Coronary artery (tissue), 2 donors: ENCODE measurements around the gene OXTR.

Source experiments
- DNase-seq: peaks from one replicate; pipeline ENCODE4 v3.0.0-alpha.2; 2017; ENCODE audit warnings: low spot score
- H3K27ac ChIP-seq, 2 donors: fragments of 200-600 bp; sonication (generic); one replicate each; pipeline ENCODE4 v1.5.1; 2016 to 2019
- H3K4me3 ChIP-seq: fragments of 200-600 bp; sonication (generic); 2 replicates; pipeline ENCODE4 v1.5.1; 2016; ENCODE audit warnings: mild to moderate bottlenecking, moderate library complexity
- TF ChIP-seq, protein P1 (sequence below): fragments of 200-600 bp; sonication (generic); IDR thresholded peaks from one replicate; pipeline ENCODE4 v1.5.1; 2019; ENCODE audit warnings: antibody characterized with exemption

Gene OXTR

DNA sequence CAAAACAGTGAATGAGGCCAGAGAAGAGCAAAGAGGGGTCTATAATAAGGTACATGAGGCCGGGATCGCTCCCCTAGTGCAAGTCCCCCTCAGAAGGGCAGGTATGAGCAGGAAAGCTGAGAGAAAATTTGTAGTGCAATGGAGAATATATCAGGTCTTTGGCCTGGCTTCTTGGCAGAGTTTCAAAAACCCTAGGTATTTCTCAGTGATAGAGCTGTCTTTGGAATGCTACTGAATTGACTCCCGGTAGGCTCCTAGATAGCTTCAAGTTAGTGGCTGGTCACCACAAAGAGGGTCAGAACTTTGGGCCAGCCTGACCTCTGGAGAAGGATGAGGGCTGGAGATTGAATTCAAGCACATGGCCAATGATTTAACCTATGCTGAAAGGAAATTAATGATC lies 30.6 kb upstream of the OXTR start:
- H3K27ac ChIP-seq: no peak overlapping the region
- DNase-seq: no peak
- no peak overlapping the region for H3K4me3 ChIP-seq
- TF ChIP-seq, protein P1, sequence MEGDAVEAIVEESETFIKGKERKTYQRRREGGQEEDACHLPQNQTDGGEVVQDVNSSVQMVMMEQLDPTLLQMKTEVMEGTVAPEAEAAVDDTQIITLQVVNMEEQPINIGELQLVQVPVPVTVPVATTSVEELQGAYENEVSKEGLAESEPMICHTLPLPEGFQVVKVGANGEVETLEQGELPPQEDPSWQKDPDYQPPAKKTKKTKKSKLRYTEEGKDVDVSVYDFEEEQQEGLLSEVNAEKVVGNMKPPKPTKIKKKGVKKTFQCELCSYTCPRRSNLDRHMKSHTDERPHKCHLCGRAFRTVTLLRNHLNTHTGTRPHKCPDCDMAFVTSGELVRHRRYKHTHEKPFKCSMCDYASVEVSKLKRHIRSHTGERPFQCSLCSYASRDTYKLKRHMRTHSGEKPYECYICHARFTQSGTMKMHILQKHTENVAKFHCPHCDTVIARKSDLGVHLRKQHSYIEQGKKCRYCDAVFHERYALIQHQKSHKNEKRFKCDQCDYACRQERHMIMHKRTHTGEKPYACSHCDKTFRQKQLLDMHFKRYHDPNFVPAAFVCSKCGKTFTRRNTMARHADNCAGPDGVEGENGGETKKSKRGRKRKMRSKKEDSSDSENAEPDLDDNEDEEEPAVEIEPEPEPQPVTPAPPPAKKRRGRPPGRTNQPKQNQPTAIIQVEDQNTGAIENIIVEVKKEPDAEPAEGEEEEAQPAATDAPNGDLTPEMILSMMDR: no peak

DNA sequence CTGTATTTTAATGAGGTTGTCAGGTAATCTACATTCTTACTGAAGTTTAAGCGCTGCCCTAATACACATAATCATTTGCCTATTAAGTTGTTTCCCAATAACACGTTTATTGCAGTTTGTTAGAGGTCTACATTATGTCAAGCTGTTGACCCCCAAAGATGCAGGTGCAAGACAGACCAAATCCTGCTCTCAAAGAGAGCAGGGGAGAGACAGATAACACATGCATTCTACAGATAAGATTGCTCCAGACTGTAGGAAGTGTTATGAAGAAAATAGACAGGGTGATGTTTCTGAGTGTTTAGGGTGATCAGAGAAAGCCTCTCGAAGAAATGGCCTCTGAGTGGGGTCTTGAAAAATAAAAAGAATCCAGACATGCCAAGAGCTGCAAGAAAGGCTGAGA lies 24.8 kb upstream of the OXTR start:
- no peak for DNase-seq
- no peak overlapping the region for H3K27ac ChIP-seq
- H3K4me3 ChIP-seq: no peak overlapping the region
- TF ChIP-seq, protein P1: no peak

GRCh38 chr3:8793242-8793641 lies 23.8 kb upstream of the OXTR start:
- Histone ChIP-seq H3K4me3 (no peak overlapping the region), H3K27ac (no peak overlapping the region)
- TF ChIP-seq, protein P1: no peak
- DNase-seq: no peak

DNA sequence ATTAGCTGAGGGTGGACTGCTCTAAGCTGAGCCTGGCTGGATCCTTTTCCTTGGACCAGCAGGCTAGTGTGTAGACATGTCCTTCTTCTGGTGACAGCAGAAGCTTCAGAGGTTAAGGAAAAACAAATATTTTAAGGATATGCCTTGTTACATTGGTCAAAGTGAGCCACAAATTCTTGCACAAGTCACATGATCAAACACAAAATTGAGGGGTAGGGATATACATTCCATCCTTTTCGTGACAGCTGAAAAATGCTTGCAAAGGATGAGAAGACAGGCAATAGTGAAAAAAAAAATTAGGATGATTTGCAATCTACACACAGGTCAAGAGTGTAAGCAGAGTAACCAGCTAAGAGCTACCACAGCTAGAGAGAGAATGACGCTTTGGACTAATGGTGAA lies 21.1 kb upstream of the OXTR start:
- TF ChIP-seq, protein P1: no peak
- DNase-seq: no peak
- no peak overlapping the region for H3K27ac ChIP-seq
- H3K4me3 ChIP-seq: no peak overlapping the region

DNA sequence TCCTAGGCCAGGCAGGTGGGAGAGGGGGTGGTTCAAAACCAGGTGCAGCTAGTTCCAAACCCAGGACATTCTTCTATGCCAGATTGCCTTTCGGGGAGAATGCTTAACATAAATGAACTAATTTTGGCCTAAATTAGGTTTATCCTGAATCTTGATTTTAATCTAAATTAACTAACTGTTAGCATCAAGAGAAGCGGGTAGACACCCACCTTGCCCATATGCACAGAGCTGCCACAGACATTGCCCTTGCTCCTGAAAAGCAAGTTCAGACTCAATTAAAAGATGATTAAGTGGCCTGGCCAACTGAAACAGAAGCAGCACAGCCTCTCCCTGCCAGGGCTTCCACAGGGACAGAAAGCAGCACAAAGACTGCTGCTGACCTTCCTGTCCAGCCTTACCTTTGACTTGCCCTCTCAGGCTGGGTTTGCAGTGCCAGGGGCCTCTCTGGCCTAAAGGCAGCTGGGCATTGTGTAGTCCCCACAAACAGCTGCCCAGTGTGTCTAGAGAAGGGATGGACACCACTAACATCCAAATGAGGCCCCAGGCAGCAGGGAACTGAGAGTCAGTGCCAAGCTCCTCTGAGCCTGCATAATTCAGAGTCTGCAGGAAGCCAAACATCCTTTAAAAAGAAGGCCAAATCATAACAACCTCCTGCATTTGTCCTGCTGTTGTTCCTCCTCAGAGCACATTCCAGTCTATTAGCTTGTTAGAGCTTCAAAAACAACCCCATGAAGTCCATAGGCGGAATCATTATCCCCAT lies 15.4 kb upstream of the OXTR start:
- Histone ChIP-seq H3K27ac (no peak overlapping the region), H3K4me3 (no peak overlapping the region)
- TF ChIP-seq, protein P1: no peak
- no peak for DNase-seq

DNA sequence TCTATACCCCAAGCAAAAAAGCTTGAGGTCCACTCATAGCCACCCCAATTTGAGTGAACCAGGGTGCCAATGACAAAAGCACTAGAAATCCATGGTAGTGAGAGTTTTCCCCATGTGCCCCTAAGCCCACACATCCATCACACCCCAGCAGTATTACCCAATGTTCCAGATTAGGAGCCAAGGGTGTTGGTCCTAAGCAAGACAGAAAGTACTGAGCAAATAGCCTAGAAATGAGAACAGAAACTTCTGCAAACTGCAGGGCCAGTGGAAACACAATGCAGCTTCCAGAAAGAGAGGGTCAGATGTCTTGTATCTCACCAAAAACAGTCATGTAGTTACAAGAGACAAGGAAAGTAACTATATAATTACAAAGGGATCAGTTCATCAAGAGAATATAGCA lies 10.9 kb upstream of the OXTR start:
- no peak overlapping the region for H3K4me3 ChIP-seq
- TF ChIP-seq, protein P1: no peak
- H3K27ac ChIP-seq: no peak overlapping the region
- no peak for DNase-seq

DNA sequence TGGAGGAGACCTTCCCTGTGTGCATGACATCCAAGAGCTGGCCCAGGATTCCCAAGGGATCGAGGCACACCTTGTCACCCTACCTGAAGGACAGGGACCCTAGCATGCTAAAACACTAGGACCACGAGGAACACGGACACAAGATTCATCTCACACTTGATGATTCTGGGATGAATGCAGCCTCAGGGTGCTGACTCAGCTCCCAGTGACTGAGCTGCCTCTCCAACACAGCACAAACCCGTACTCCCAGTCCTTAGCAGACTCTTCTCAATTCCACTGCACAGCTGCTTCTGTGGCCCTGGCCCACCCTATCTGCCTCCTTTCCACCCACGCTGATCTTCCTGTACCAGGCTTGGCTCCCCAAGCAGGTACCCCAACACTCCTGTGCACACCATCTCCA lies 9.1 kb upstream of the OXTR start:
- H3K4me3 ChIP-seq: no peak overlapping the region
- no peak overlapping the region for H3K27ac ChIP-seq
- no peak for DNase-seq
- TF ChIP-seq, protein P1: no peak
